ENCODE results near the gene P2RX6. TPM values are rescaled to one million over a fixed set of nuclear protein-coding genes. Genes with fewer than 3 reads are reported as not detected.

The P2RX6 gene
- total RNA-seq, 4 donors from 2014 or later = 0.76 to 1.5 (median 1.2) TPM; not detected in 1

- TF ChIP-seq CTCF (IDR thresholded peaks at IDR 0.05) (no peak), POLR2A (IDR thresholded peaks at IDR 0.05) (no peak)
- no peaks in the 10 kb centered on the region for H3K36me3 ChIP-seq
- intact Hi-C loops (cut with DNase I; ENCODE audit: low total_unique reads) = no loop called here
- H3K27me3 ChIP-seq = no peaks in the 10 kb centered on the region
- peak overlapping the region; percentile 16 to 79 for H3K27ac ChIP-seq
- peaks cover 4 to 11% of the 10 kb centered on the region in 2 donors for H3K4me1 ChIP-seq
- DNase-seq = no peak
- peak overlapping the region; percentile 12 to 43 for H3K4me3 ChIP-seq
- no peaks in the 10 kb centered on the region for H3K9me3 ChIP-seq
These were observed 1.2 kb upstream of the P2RX6 start for GRCh38 chr22:21013657-21014201.

GRCh38 chr22:21014202-21014725 is 701 bp upstream of the P2RX6 start:
- TF ChIP-seq CTCF (IDR thresholded peaks at IDR 0.05) (no peak), POLR2A (IDR thresholded peaks at IDR 0.05) (no peak)
- intact Hi-C loops (cut with DNase I; ENCODE audit: low total_unique reads) = no loop called here
- no peaks in the 10 kb centered on the region for H3K9me3 ChIP-seq
- no peaks in the 10 kb centered on the region for H3K27me3 ChIP-seq
- H3K4me1 ChIP-seq = peaks cover 4 to 11% of the 10 kb centered on the region in 2 donors
- peak overlapping the region; percentile 12 to 43 for H3K4me3 ChIP-seq
- peak; percentile 88 to 89 for DNase-seq
- H3K27ac ChIP-seq = peak overlapping the region; percentile 16 to 79
- H3K36me3 ChIP-seq = no peaks in the 10 kb centered on the region

- intact Hi-C loops (cut with DNase I; ENCODE audit: low total_unique reads) = no loop called here
These were observed 571 bp downstream of the P2RX6 start for GRCh38 chr22:21015466-21016006.

GRCh38 chr22:21016644-21017420 is 1.9 kb downstream of the P2RX6 start:
- Histone ChIP-seq H3K4me3 (no peak overlapping the region), H3K27ac (no peak overlapping the region), H3K9me3 (no peaks in the 10 kb centered on the region), H3K36me3 (no peaks in the 10 kb centered on the region), H3K27me3 (no peaks in the 10 kb centered on the region), H3K4me1 (peaks cover 4 to 11% of the 10 kb centered on the region in 2 donors)
- intact Hi-C loops (cut with DNase I; ENCODE audit: low total_unique reads) = no loop called here
- DNase-seq = no peak
- TF ChIP-seq CTCF (IDR thresholded peaks at IDR 0.05) (no peak), POLR2A (IDR thresholded peaks at IDR 0.05) (no peak)

More at GRCh38 chr22:21015466-21016006, 571 bp downstream of the P2RX6 start:
- peak overlapping the region in 1 of 2 donors; percentile 25 for H3K27ac ChIP-seq
- H3K4me1 ChIP-seq = peaks cover 4 to 11% of the 10 kb centered on the region in 2 donors
- H3K27me3 ChIP-seq = no peaks in the 10 kb centered on the region
- no peak overlapping the region for H3K4me3 ChIP-seq
- H3K36me3 ChIP-seq = no peaks in the 10 kb centered on the region
- no peaks in the 10 kb centered on the region for H3K9me3 ChIP-seq
- TF ChIP-seq CTCF (IDR thresholded peaks at IDR 0.05) (no peak), POLR2A (IDR thresholded peaks at IDR 0.05) (no peak)
- DNase-seq = no peak

- intact Hi-C loops (cut with DNase I; ENCODE audit: low total_unique reads) = no loop called here
- H3K36me3 ChIP-seq = no peaks in the 10 kb centered on the region
- no peak overlapping the region for H3K4me3 ChIP-seq
- no peaks in the 10 kb centered on the region for H3K9me3 ChIP-seq
- H3K4me1 ChIP-seq = peaks cover 4 to 11% of the 10 kb centered on the region in 2 donors
- no peak for DNase-seq
- H3K27me3 ChIP-seq = no peaks in the 10 kb centered on the region
- no peak for TF ChIP-seq POLR2A (IDR thresholded peaks at IDR 0.05)
- no peak for TF ChIP-seq CTCF (IDR thresholded peaks at IDR 0.05)
- no peak overlapping the region for H3K27ac ChIP-seq
These were observed 3.3 kb downstream of the P2RX6 start for GRCh38 chr22:21018314-21018713.

Data from uterus (tissue), 4 donors.